ENCODE results near the gene DNAH14.
"Not testable (repeated sequence)": the region's sequence is repeated elsewhere in the genome, so short reads cannot be mapped to it uniquely, and the experiment has no call there.

DNAH14 gene

DNA sequence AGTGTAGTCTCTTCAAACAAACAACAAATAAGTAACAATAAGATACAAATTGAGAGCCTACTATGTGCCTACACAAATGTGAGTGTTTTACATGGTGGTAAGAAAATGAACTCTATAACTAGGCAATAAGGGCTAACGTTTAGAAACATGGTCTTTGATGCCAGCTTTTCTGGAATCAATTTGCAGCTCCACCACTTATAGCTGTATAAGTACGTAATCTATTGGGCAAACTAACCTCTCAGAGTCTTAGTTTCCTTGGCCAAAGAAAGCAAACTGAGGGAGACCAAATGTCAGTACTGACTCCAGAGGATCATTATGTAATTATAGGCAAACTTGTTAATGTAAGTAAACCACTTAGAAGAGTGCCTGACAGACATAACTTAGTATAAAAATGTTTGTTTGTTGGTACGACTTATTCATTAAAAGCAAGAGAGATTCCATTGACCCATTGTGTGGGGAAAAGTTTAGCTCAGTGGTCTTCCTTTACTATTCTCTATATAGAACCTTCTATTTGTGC, 438.6 kb downstream of the DNAH14 start:
- H3K4me3 ChIP-seq (ENCODE audit: control insufficient read depth in 1 of 7, extremely low read depth in 1 of 7, insufficient read depth in 4 of 7, low read depth in 2 of 7, low read length in 6 of 7): no peak overlapping the region
- no peaks in the 10 kb centered on the region for H3K36me3 ChIP-seq (ENCODE audit: control insufficient read depth in 4 of 4, insufficient read depth in 4 of 4, low read length in 3 of 4)
- no peak overlapping the region for H3K27ac ChIP-seq (ENCODE audit: insufficient read depth in 1 of 2, low read depth in 1 of 2, low read length in 2 of 2, poor library complexity in 1 of 2, severe bottlenecking in 2 of 2)
- WGBS (ENCODE audit: insufficient coverage): 88% methylated on average over 2 of the region's 3 CpGs
- no peaks in the 10 kb centered on the region for H3K9me3 ChIP-seq (ENCODE audit: control extremely low read depth in 1 of 5, control insufficient read depth in 4 of 5, insufficient read depth in 2 of 5, low read depth in 1 of 5, low read length in 4 of 5)
- no peaks in the 10 kb centered on the region for H3K27me3 ChIP-seq (replicated peaks in 2 of 5; ENCODE audit: control insufficient read depth in 4 of 5, insufficient read depth in 5 of 5, low read length in 4 of 5)
- no peak for DNase-seq
- CTCF ChIA-PET: interaction anchor here (0.7 kb wide), 1 partner anchor 65 kb away, joined by 3 read pairs; no protein-coding TSS in a partner anchor
- POLR2A ChIA-PET: no interaction called here
- no peaks in the 10 kb centered on the region for H3K4me1 ChIP-seq (ENCODE audit: control extremely low read depth in 1 of 4, control insufficient read depth in 4 of 4, insufficient read depth in 4 of 4, low read length in 3 of 4)

- H3K36me3 ChIP-seq (ENCODE audit: control insufficient read depth in 4 of 4, insufficient read depth in 4 of 4, low read length in 3 of 4): no peaks in the 10 kb centered on the region
- no peak overlapping the region for H3K4me3 ChIP-seq (ENCODE audit: control insufficient read depth in 1 of 7, extremely low read depth in 1 of 7, insufficient read depth in 4 of 7, low read depth in 2 of 7, low read length in 6 of 7)
- POLR2A ChIA-PET: no interaction called here
- no peak for DNase-seq
- no CpG with 5 or more reads among the region's 3 CpGs for WGBS (ENCODE audit: insufficient coverage)
- no peaks in the 10 kb centered on the region for H3K4me1 ChIP-seq (ENCODE audit: control extremely low read depth in 1 of 4, control insufficient read depth in 4 of 4, insufficient read depth in 4 of 4, low read length in 3 of 4)
- no peaks in the 10 kb centered on the region for H3K9me3 ChIP-seq (ENCODE audit: control extremely low read depth in 1 of 5, control insufficient read depth in 4 of 5, insufficient read depth in 2 of 5, low read depth in 1 of 5, low read length in 4 of 5)
- no peak overlapping the region for H3K27ac ChIP-seq (ENCODE audit: insufficient read depth in 1 of 2, low read depth in 1 of 2, low read length in 2 of 2, poor library complexity in 1 of 2, severe bottlenecking in 2 of 2)
- no peaks in the 10 kb centered on the region for H3K27me3 ChIP-seq (replicated peaks in 2 of 5; ENCODE audit: control insufficient read depth in 4 of 5, insufficient read depth in 5 of 5, low read length in 4 of 5)
- CTCF ChIA-PET: no interaction called here
Measured at GRCh38 chr1:225371366-225372010, 442.0 kb downstream of the DNAH14 start.

- Histone ChIP-seq H3K4me1 (ENCODE audit: control extremely low read depth in 1 of 4, control insufficient read depth in 4 of 4, insufficient read depth in 4 of 4, low read length in 3 of 4) (no peaks in the 10 kb centered on the region), H3K27ac (ENCODE audit: insufficient read depth in 1 of 2, low read depth in 1 of 2, low read length in 2 of 2, poor library complexity in 1 of 2, severe bottlenecking in 2 of 2) (no peak overlapping the region), H3K27me3 (replicated peaks in 2 of 5; ENCODE audit: control insufficient read depth in 4 of 5, insufficient read depth in 5 of 5, low read length in 4 of 5) (no peaks in the 10 kb centered on the region), H3K36me3 (ENCODE audit: control insufficient read depth in 4 of 4, insufficient read depth in 4 of 4, low read length in 3 of 4) (no peaks in the 10 kb centered on the region), H3K9me3 (ENCODE audit: control extremely low read depth in 1 of 5, control insufficient read depth in 4 of 5, insufficient read depth in 2 of 5, low read depth in 1 of 5, low read length in 4 of 5) (no peaks in the 10 kb centered on the region), H3K4me3 (ENCODE audit: control insufficient read depth in 1 of 7, extremely low read depth in 1 of 7, insufficient read depth in 4 of 7, low read depth in 2 of 7, low read length in 6 of 7) (no peak overlapping the region)
- 100% methylated on average over 9 of the region's 21 CpGs for WGBS (ENCODE audit: insufficient coverage)
- ChIA-PET POLR2A (no interaction called here), CTCF (no interaction called here)
- no peak for DNase-seq
Measured at GRCh38 chr1:225373155-225373554, 443.7 kb downstream of the DNAH14 start.

GRCh38 chr1:225374996-225375395, 445.5 kb downstream of the DNAH14 start:
- ChIA-PET POLR2A (no interaction called here), CTCF (no interaction called here)
- H3K36me3 ChIP-seq (ENCODE audit: control insufficient read depth in 4 of 4, insufficient read depth in 4 of 4, low read length in 3 of 4): no peaks in the 10 kb centered on the region
- DNase-seq: no peak
- no peak overlapping the region for H3K4me3 ChIP-seq (ENCODE audit: control insufficient read depth in 1 of 7, extremely low read depth in 1 of 7, insufficient read depth in 4 of 7, low read depth in 2 of 7, low read length in 6 of 7)
- H3K27me3 ChIP-seq (replicated peaks in 2 of 5; ENCODE audit: control insufficient read depth in 4 of 5, insufficient read depth in 5 of 5, low read length in 4 of 5): no peaks in the 10 kb centered on the region
- no peaks in the 10 kb centered on the region for H3K9me3 ChIP-seq (ENCODE audit: control extremely low read depth in 1 of 5, control insufficient read depth in 4 of 5, insufficient read depth in 2 of 5, low read depth in 1 of 5, low read length in 4 of 5)
- no peak overlapping the region for H3K27ac ChIP-seq (ENCODE audit: insufficient read depth in 1 of 2, low read depth in 1 of 2, low read length in 2 of 2, poor library complexity in 1 of 2, severe bottlenecking in 2 of 2)
- no peaks in the 10 kb centered on the region for H3K4me1 ChIP-seq (ENCODE audit: control extremely low read depth in 1 of 4, control insufficient read depth in 4 of 4, insufficient read depth in 4 of 4, low read length in 3 of 4)
- WGBS (ENCODE audit: insufficient coverage): 100% methylated on average over 3 of the region's 4 CpGs

GRCh38 chr1:225378880-225379279, 449.4 kb downstream of the DNAH14 start:
- H3K4me3 ChIP-seq (ENCODE audit: control insufficient read depth in 1 of 7, extremely low read depth in 1 of 7, insufficient read depth in 4 of 7, low read depth in 2 of 7, low read length in 6 of 7): no peak overlapping the region
- no peaks in the 10 kb centered on the region for H3K9me3 ChIP-seq (ENCODE audit: control extremely low read depth in 1 of 5, control insufficient read depth in 4 of 5, insufficient read depth in 2 of 5, low read depth in 1 of 5, low read length in 4 of 5)
- CTCF ChIA-PET: interaction anchor here (0.7 kb wide), 1 partner anchor 14 kb away, joined by 3 read pairs; no protein-coding TSS in a partner anchor
- no peaks in the 10 kb centered on the region for H3K4me1 ChIP-seq (ENCODE audit: control extremely low read depth in 1 of 4, control insufficient read depth in 4 of 4, insufficient read depth in 4 of 4, low read length in 3 of 4)
- peaks cover 0 to 2% (median 0%) of the 10 kb centered on the region in 5 experiments for H3K27me3 ChIP-seq (replicated peaks in 2 of 5; ENCODE audit: control insufficient read depth in 4 of 5, insufficient read depth in 5 of 5, low read length in 4 of 5)
- H3K27ac ChIP-seq (ENCODE audit: insufficient read depth in 1 of 2, low read depth in 1 of 2, low read length in 2 of 2, poor library complexity in 1 of 2, severe bottlenecking in 2 of 2): no peak overlapping the region
- no peaks in the 10 kb centered on the region for H3K36me3 ChIP-seq (ENCODE audit: control insufficient read depth in 4 of 4, insufficient read depth in 4 of 4, low read length in 3 of 4)
- 96% methylated on average over 9 of the region's 10 CpGs for WGBS (ENCODE audit: insufficient coverage)
- no peak for DNase-seq
- POLR2A ChIA-PET: no interaction called here

- CTCF ChIA-PET: no interaction called here
- 100% methylated on average over 1 of the region's 1 CpG for WGBS (ENCODE audit: insufficient coverage)
- no peak overlapping the region for H3K4me3 ChIP-seq (ENCODE audit: control insufficient read depth in 1 of 7, extremely low read depth in 1 of 7, insufficient read depth in 4 of 7, low read depth in 2 of 7, low read length in 6 of 7)
- POLR2A ChIA-PET: no interaction called here
- no peaks in the 10 kb centered on the region for H3K36me3 ChIP-seq (ENCODE audit: control insufficient read depth in 4 of 4, insufficient read depth in 4 of 4, low read length in 3 of 4)
- DNase-seq: no peak
- peaks cover 0 to 2% (median 0%) of the 10 kb centered on the region in 5 experiments for H3K27me3 ChIP-seq (replicated peaks in 2 of 5; ENCODE audit: control insufficient read depth in 4 of 5, insufficient read depth in 5 of 5, low read length in 4 of 5)
- H3K4me1 ChIP-seq (ENCODE audit: control extremely low read depth in 1 of 4, control insufficient read depth in 4 of 4, insufficient read depth in 4 of 4, low read length in 3 of 4): no peaks in the 10 kb centered on the region
- no peak overlapping the region for H3K27ac ChIP-seq (ENCODE audit: insufficient read depth in 1 of 2, low read depth in 1 of 2, low read length in 2 of 2, poor library complexity in 1 of 2, severe bottlenecking in 2 of 2)
- H3K9me3 ChIP-seq (ENCODE audit: control extremely low read depth in 1 of 5, control insufficient read depth in 4 of 5, insufficient read depth in 2 of 5, low read depth in 1 of 5, low read length in 4 of 5): no peaks in the 10 kb centered on the region
Measured at GRCh38 chr1:225380691-225381090, 451.2 kb downstream of the DNAH14 start.

GRCh38 chr1:225386860-225387259, 457.4 kb downstream of the DNAH14 start:
- POLR2A ChIA-PET: interaction anchor here (0.7 kb wide), 1 partner anchor 10 kb away, joined by 3 read pairs; no protein-coding TSS in a partner anchor
- H3K27ac ChIP-seq (ENCODE audit: insufficient read depth in 1 of 2, low read depth in 1 of 2, low read length in 2 of 2, poor library complexity in 1 of 2, severe bottlenecking in 2 of 2); H3K27me3 ChIP-seq (replicated peaks in 2 of 5; ENCODE audit: control insufficient read depth in 4 of 5, insufficient read depth in 5 of 5, low read length in 4 of 5); H3K4me1 ChIP-seq (ENCODE audit: control extremely low read depth in 1 of 4, control insufficient read depth in 4 of 4, insufficient read depth in 4 of 4, low read length in 3 of 4); H3K36me3 ChIP-seq (ENCODE audit: control insufficient read depth in 4 of 4, insufficient read depth in 4 of 4, low read length in 3 of 4); H3K4me3 ChIP-seq (ENCODE audit: control insufficient read depth in 1 of 7, extremely low read depth in 1 of 7, insufficient read depth in 4 of 7, low read depth in 2 of 7, low read length in 6 of 7); CTCF ChIA-PET; H3K9me3 ChIP-seq (ENCODE audit: control extremely low read depth in 1 of 5, control insufficient read depth in 4 of 5, insufficient read depth in 2 of 5, low read depth in 1 of 5, low read length in 4 of 5); DNase-seq: not testable (repeated sequence)
- no CpG with 5 or more reads among the region's 3 CpGs for whole genome bisulfite sequencing (ENCODE audit: insufficient coverage)

Data from common myeloid progenitor, CD34-positive (primary cell).